ENCODE data around the gene ZNF45. TPM values are rescaled to one million over a fixed set of nuclear protein-coding genes. Genes with fewer than 3 reads are reported as not detected.

ZNF45 gene
- polyA plus RNA-seq, 2 of the 4 experiments (the other 2 are of a cell fraction) = 14.8 to 20.9 TPM

DNA sequence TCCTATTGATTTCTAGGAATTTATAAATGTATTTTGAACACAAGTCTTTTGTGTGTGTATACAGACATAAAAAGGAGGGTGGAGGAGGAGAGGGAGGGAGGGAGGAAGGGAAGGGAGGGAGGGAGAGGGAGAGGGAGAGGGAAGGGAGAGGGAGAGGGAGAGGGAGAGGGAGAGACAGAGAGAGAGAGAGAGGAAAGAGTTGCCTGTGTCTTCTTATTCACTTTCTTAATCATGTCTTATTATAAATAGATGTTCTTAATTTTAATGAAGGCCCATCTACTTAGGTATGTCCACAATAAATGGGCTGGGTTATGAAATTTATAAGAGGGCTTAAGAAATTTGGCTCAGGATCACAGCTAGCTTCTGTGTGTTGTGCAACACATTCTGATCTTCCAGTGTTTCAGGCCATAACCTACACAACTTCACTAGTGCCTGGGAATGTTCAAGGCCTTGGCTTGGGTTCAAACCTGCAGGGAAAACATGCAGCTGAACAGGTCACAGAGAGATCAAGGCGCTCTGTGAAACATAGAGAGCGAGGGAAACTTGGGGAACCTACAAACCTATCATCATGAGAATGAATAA, 39.3 kb downstream of the ZNF45 start:
- Histone ChIP-seq H3K4me3 (no peak overlapping the region), H3K4me1 (no peaks in the 10 kb centered on the region), H3K9me3 (peaks cover 77% of the 10 kb centered on the region), H3K4me2 (no peak overlapping the region), H3K27ac (no peak overlapping the region)
- POLR2A ChIA-PET = no interaction called here
- no peak for FAIRE-seq
- CTCF ChIA-PET = interaction anchor here (1.0 kb wide), 1 partner anchor 10 kb away, joined by 3 read pairs; no protein-coding TSS in a partner anchor
- TF ChIP-seq RFX5 (IDR thresholded peaks at IDR 0.05) = no peak
- no peak for TF ChIP-seq TP53 (CRISPR knock-in tag; IDR thresholded peaks at IDR 0.05)
- TF ChIP-seq NFE2L2 (conservative IDR thresholded peaks at IDR 0.05; ENCODE audit: low read length) = no peak
- TF ChIP-seq POLR2A (IDR thresholded peaks at IDR 0.05; ENCODE audit: low read length) = no peak
- no peak for TF ChIP-seq HDAC2 (IDR thresholded peaks at IDR 0.05)
- TF ChIP-seq ZC3H11A (IDR thresholded peaks at IDR 0.05) = no peak
- TF ChIP-seq, protein P1, sequence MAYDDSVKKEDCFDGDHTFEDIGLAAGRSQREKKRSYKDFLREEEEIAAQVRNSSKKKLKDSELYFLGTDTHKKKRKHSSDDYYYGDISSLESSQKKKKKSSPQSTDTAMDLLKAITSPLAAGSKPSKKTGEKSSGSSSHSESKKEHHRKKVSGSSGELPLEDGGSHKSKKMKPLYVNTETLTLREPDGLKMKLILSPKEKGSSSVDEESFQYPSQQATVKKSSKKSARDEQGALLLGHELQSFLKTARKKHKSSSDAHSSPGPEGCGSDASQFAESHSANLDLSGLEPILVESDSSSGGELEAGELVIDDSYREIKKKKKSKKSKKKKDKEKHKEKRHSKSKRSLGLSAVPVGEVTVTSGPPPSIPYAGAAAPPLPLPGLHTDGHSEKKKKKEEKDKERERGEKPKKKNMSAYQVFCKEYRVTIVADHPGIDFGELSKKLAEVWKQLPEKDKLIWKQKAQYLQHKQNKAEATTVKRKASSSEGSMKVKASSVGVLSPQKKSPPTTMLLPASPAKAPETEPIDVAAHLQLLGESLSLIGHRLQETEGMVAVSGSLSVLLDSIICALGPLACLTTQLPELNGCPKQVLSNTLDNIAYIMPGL (CRISPR knock-in tag; IDR thresholded peaks at IDR 0.05; ENCODE audit: borderline replicate concordance) = no peak
- no peak for TF ChIP-seq RAD21 (conservative IDR thresholded peaks at IDR 0.05 in 1 of 2, IDR thresholded peaks at IDR 0.05 in 1 of 2)
- TF ChIP-seq CEBPB (IDR thresholded peaks at IDR 0.05) = no peak
- TF ChIP-seq NR3C1 (IDR thresholded peaks at IDR 0.05) = no peak
- no peak for TF ChIP-seq KDM1A (IDR thresholded peaks at IDR 0.05; ENCODE audit: low read depth)
- no peak for TF ChIP-seq ZFP36 (IDR thresholded peaks at IDR 0.05; ENCODE audit: borderline replicate concordance, partially characterized antibody)
- TF ChIP-seq CBX2 (IDR thresholded peaks at IDR 0.05; ENCODE audit: borderline replicate concordance, low read depth) = no peak
- TF ChIP-seq POLR2AphosphoS2 (conservative IDR thresholded peaks at IDR 0.05; ENCODE audit: low read length) = no peak
- TF ChIP-seq, protein P2, sequence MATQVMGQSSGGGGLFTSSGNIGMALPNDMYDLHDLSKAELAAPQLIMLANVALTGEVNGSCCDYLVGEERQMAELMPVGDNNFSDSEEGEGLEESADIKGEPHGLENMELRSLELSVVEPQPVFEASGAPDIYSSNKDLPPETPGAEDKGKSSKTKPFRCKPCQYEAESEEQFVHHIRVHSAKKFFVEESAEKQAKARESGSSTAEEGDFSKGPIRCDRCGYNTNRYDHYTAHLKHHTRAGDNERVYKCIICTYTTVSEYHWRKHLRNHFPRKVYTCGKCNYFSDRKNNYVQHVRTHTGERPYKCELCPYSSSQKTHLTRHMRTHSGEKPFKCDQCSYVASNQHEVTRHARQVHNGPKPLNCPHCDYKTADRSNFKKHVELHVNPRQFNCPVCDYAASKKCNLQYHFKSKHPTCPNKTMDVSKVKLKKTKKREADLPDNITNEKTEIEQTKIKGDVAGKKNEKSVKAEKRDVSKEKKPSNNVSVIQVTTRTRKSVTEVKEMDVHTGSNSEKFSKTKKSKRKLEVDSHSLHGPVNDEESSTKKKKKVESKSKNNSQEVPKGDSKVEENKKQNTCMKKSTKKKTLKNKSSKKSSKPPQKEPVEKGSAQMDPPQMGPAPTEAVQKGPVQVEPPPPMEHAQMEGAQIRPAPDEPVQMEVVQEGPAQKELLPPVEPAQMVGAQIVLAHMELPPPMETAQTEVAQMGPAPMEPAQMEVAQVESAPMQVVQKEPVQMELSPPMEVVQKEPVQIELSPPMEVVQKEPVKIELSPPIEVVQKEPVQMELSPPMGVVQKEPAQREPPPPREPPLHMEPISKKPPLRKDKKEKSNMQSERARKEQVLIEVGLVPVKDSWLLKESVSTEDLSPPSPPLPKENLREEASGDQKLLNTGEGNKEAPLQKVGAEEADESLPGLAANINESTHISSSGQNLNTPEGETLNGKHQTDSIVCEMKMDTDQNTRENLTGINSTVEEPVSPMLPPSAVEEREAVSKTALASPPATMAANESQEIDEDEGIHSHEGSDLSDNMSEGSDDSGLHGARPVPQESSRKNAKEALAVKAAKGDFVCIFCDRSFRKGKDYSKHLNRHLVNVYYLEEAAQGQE (IDR thresholded peaks at IDR 0.05) = no peak
- TF ChIP-seq GATA3 (IDR thresholded peaks at IDR 0.05; ENCODE audit: borderline replicate concordance) = no peak
- TF ChIP-seq, protein P3, sequence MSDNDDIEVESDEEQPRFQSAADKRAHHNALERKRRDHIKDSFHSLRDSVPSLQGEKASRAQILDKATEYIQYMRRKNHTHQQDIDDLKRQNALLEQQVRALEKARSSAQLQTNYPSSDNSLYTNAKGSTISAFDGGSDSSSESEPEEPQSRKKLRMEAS (IDR thresholded peaks at IDR 0.05) = no peak
- no peak for TF ChIP-seq RNF2 (IDR thresholded peaks at IDR 0.05; ENCODE audit: borderline replicate concordance, low read depth)
- TF ChIP-seq, protein P4, sequence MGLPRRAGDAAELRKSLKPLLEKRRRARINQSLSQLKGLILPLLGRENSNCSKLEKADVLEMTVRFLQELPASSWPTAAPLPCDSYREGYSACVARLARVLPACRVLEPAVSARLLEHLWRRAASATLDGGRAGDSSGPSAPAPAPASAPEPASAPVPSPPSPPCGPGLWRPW (IDR thresholded peaks at IDR 0.05) = no peak
- no peak for TF ChIP-seq PHF8 (IDR thresholded peaks at IDR 0.05; ENCODE audit: borderline replicate concordance, low read depth)
- no peak for ATAC-seq
- DNase-seq (ENCODE audit: low read depth in 1 of 2, low spot score in 1 of 2) = no peak
- WGBS (ENCODE audit: missing lambda C conversion rate) = 6% methylated on average over 2 of the region's 2 CpGs

DNA sequence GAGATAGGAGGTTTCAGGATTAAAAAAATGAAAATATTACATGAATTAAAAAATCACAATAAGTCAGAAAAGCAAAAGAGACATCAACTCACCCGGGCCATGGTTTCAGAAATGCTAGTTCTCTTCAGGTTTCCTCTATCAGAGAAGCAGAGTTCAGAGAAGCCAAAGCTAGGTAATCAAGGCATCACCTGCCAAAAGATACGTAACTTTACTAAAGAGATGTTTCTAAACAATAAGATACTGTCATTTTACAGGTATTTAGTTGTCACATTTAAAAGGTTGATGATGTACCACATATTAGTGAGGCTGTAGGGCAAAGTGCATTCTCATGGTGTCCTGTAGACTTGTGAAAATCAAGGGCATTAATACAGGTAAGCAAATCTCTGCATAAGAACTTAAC, 51.2 kb downstream of the ZNF45 start, which contains the start of gene ZNF404:
TSS of gene ZNF404 (minus strand) at position 101 of the 400 bp plus-strand sequence.
- ChIA-PET POLR2A (no interaction called here), CTCF (interaction anchor here (1.0 kb wide), 1 partner anchor 133 kb away, joined by 3 read pairs; no protein-coding TSS in a partner anchor)
- Histone ChIP-seq H3K27ac (no peak within 1 kb of the TSS), H3K4me3 (no peak within 1 kb of the TSS), H3K4me2 (no peak within 1 kb of the TSS), H3K4me1 (no peaks in the 10 kb centered on the region), H3K9me3 (peaks cover 92% of the 10 kb centered on the region)
- DNase-seq (ENCODE audit: low read depth in 1 of 2, low spot score in 1 of 2) = no peak
- 2% methylated on average over 2 of the region's 2 CpGs for WGBS (ENCODE audit: missing lambda C conversion rate)
- FAIRE-seq = no peak
- ATAC-seq = no peak
- TF ChIP-seq, protein P5, sequence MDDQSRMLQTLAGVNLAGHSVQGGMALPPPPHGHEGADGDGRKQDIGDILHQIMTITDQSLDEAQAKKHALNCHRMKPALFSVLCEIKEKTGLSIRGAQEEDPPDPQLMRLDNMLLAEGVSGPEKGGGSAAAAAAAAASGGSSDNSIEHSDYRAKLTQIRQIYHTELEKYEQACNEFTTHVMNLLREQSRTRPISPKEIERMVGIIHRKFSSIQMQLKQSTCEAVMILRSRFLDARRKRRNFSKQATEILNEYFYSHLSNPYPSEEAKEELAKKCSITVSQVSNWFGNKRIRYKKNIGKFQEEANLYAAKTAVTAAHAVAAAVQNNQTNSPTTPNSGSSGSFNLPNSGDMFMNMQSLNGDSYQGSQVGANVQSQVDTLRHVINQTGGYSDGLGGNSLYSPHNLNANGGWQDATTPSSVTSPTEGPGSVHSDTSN (IDR thresholded peaks at IDR 0.05) = no peak
- no peak for TF ChIP-seq RARB (CRISPR knock-in tag; IDR thresholded peaks at IDR 0.05)
- no peak for TF ChIP-seq CBX2 (IDR thresholded peaks at IDR 0.05; ENCODE audit: borderline replicate concordance, low read depth)
- no peak for TF ChIP-seq MAZ (IDR thresholded peaks at IDR 0.05; ENCODE audit: borderline replicate concordance, low read depth, low read length)
- no peak for TF ChIP-seq RNF2 (IDR thresholded peaks at IDR 0.05; ENCODE audit: borderline replicate concordance, low read depth)
- TF ChIP-seq JUN (IDR thresholded peaks at IDR 0.05) = no peak
- no peak for TF ChIP-seq MYC (IDR thresholded peaks at IDR 0.05; ENCODE audit: borderline replicate concordance, low read length)
- no peak for TF ChIP-seq SREBF2 (IDR thresholded peaks at IDR 0.05)
- TF ChIP-seq ZFP36 (IDR thresholded peaks at IDR 0.05; ENCODE audit: borderline replicate concordance, partially characterized antibody) = no peak
- TF ChIP-seq GATA3 (IDR thresholded peaks at IDR 0.05; ENCODE audit: borderline replicate concordance) = no peak
- TF ChIP-seq, protein P6, sequence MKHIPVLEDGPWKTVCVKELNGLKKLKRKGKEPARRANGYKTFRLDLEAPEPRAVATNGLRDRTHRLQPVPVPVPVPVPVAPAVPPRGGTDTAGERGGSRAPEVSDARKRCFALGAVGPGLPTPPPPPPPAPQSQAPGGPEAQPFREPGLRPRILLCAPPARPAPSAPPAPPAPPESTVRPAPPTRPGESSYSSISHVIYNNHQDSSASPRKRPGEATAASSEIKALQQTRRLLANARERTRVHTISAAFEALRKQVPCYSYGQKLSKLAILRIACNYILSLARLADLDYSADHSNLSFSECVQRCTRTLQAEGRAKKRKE (CRISPR knock-in tag; IDR thresholded peaks at IDR 0.05; ENCODE audit: low read depth) = no peak
- TF ChIP-seq EP300 (IDR thresholded peaks at IDR 0.05) = no peak
- no peak for TF ChIP-seq ZSCAN20 (CRISPR knock-in tag; IDR thresholded peaks at IDR 0.05)
- TF ChIP-seq HOXA7 (CRISPR knock-in tag; IDR thresholded peaks at IDR 0.05) = no peak
